A673 (cell line): ENCODE measurements around the gene DDAH1. TPM values are rescaled to one million over a fixed set of nuclear protein-coding genes. Genes with fewer than 3 reads are reported as not detected.

Experiments
- BruUV-seq: library from RNA; stranded (reverse); fragments of 400-500 nt; replicated peaks from 2 replicates; lab custom pipeline; 2021; lab: Mats Ljungman, UMichigan
- CTCF ChIA-PET: fragments of 300-600 bp; sonication (Branson Sonifier 250); formaldehyde crosslinking; loops from one replicate; lab custom pipeline; 2022; ENCODE audit warnings: antibody characterized with exemption; lab: Charles Lee
- POLR2A ChIA-PET: fragments of 300-600 bp; sonication (Branson Sonifier 250); formaldehyde crosslinking; loops from one replicate; lab custom pipeline; 2022; ENCODE audit warnings: antibody characterized with exemption; ENCODE audit not compliant: low non-redundant PET; lab: Charles Lee
- DNase-seq: peaks from one replicate; pipeline ENCODE4 v3.0.0-alpha.2; 2015; ENCODE audit warnings: low spot score
- H3K27ac ChIP-seq: fragments of 200-600 bp; sonication (generic); 2 replicates; pipeline ENCODE4 v1.5.1; 2016; ENCODE audit warnings: mixed run types, low read depth, mild to moderate bottlenecking, mixed read lengths, antibody characterized with exemption, low read length; ENCODE audit not compliant: poor library complexity, severe bottlenecking
- H3K27me3 ChIP-seq: fragments of 200-600 bp; sonication (generic); replicated peaks from 2 replicates; pipeline ENCODE4 v1.6.1; 2017; ENCODE audit warnings: mixed run types, low read depth, mild to moderate bottlenecking, mixed read lengths, antibody characterized with exemption, low read length; ENCODE audit not compliant: insufficient read depth, poor library complexity
- H3K36me3 ChIP-seq: fragments of 200-600 bp; sonication (generic); 2 replicates; pipeline ENCODE4 v1.6.1; 2016; ENCODE audit warnings: mixed run types, mild to moderate bottlenecking, mixed read lengths, antibody characterized with exemption, low read length; ENCODE audit not compliant: insufficient read depth, poor library complexity, severe bottlenecking
- H3K4me1 ChIP-seq: fragments of 200-600 bp; sonication (generic); 2 replicates; pipeline ENCODE4 v1.6.1; 2017; ENCODE audit warnings: mixed run types, mild to moderate bottlenecking, mixed read lengths, antibody characterized with exemption, low read length; ENCODE audit not compliant: insufficient read depth, poor library complexity, severe bottlenecking
- H3K4me3 ChIP-seq: fragments of 200-600 bp; sonication (generic); 2 replicates; pipeline ENCODE4 v1.5.1; 2016; ENCODE audit warnings: low read depth, mixed run types, mild to moderate bottlenecking, mixed read lengths, low read length; ENCODE audit not compliant: poor library complexity, severe bottlenecking
- H3K9me3 ChIP-seq: fragments of 200-600 bp; sonication (generic); 2 replicates; pipeline ENCODE4 v1.6.1; 2016; ENCODE audit warnings: mixed run types, low read depth, mild to moderate bottlenecking, mixed read lengths, antibody characterized with exemption, low read length; ENCODE audit not compliant: poor library complexity, severe bottlenecking
- CTCF ChIP-seq: fragments of 300-800, 200-600 bp; sonication (generic); conservative IDR thresholded peaks from 2 replicates; pipeline ENCODE4 v1.5.1; 2017; ENCODE audit warnings: low read depth, mild to moderate bottlenecking, antibody characterized with exemption, low read length, moderate library complexity, mixed read lengths
- EZH2 ChIP-seq: fragments of 200-600 bp; sonication (generic); IDR thresholded peaks from 2 replicates; pipeline ENCODE4 v1.6.1; 2017; ENCODE audit warnings: borderline replicate concordance, low read depth, mild to moderate bottlenecking, mixed read lengths, antibody characterized with exemption, low read length; ENCODE audit not compliant: poor library complexity, severe bottlenecking
- intact Hi-C: fragments of 100-400 bp; cut with micrococcal nuclease; formaldehyde crosslinking; loops from one replicate; pipeline ENCODE4 v1.10.0; 2022; ENCODE audit not compliant: unreplicated experiment
- total RNA-seq: library from RNA; stranded (reverse); gene quantifications from 2 replicates; pipeline ENCODE4 v1.2.3, GENCODE V29; 2021

DDAH1 gene
- total RNA-seq, 1 experiment from 2014 or later = 32.5 TPM

GRCh38 chr1:85445906-85446305, 19.1 kb downstream of the DDAH1 start:
- TF ChIP-seq EZH2 (no peak), CTCF (no peak)
- H3K27me3 ChIP-seq = no peaks in the 10 kb centered on the region
- BruUV-seq = no TSS peak
- no peaks in the 10 kb centered on the region for H3K36me3 ChIP-seq
- intact Hi-C loops = no loop called here
- H3K4me3 ChIP-seq = no peak overlapping the region
- POLR2A ChIA-PET = no interaction called here
- CTCF ChIA-PET = no interaction called here
- DNase-seq = no peak
- no peaks in the 10 kb centered on the region for H3K4me1 ChIP-seq
- no peak overlapping the region for H3K27ac ChIP-seq
- no peaks in the 10 kb centered on the region for H3K9me3 ChIP-seq

DNA sequence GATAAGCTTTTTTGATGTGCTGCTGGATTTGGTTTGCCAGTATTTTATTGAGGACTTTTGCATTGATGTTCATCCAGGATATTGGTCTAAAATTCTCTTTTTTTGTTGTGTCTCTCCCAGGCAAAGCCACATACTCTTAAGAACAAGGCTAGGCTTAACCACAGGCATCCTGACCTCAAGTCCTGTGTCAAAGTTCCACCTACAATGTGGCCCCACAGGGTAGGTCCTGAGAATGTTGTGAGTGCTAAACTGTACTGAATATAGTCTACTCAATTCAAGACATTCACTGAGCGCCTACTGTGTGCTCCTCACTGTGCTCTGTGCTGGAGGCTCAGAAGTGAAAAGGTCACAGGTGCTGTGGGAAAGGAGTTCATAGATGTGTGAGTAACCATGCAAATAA, 20.6 kb downstream of the DDAH1 start:
- no peak overlapping the region for H3K27ac ChIP-seq
- DNase-seq = no peak
- ChIA-PET CTCF (no interaction called here), POLR2A (no interaction called here)
- no peak overlapping the region for H3K4me3 ChIP-seq
- H3K27me3 ChIP-seq = no peaks in the 10 kb centered on the region
- no peak for TF ChIP-seq CTCF
- TF ChIP-seq EZH2 = no peak
- peaks cover 9% of the 10 kb centered on the region for H3K4me1 ChIP-seq
- intact Hi-C loops = no loop called here
- no TSS peak for BruUV-seq
- H3K36me3 ChIP-seq = no peaks in the 10 kb centered on the region
- H3K9me3 ChIP-seq = no peaks in the 10 kb centered on the region

DNA sequence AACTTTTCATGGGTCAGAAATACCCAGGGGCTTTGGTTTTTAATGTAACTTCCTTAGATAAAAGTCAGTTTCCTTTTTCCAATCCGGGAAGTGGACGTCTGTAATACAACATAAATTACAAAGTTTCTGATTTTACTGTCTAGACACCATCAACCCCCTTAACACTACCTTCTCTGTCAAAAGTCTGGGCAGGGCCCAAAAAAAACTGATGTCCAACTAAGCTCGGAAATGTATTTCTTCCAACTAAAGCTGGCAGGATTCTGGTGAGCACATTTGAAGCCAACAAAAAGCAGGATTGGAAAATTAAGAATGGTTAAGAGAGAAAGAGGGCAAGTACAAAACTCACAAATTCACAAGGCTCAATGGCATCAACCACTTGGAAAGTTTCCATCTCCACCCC, 24.3 kb downstream of the DDAH1 start:
- CTCF ChIA-PET = no interaction called here
- TF ChIP-seq CTCF = no peak
- no peak for TF ChIP-seq EZH2
- POLR2A ChIA-PET = no interaction called here
- H3K27ac ChIP-seq = no peak overlapping the region
- H3K4me1 ChIP-seq = peaks cover 31% of the 10 kb centered on the region
- no peak overlapping the region for H3K4me3 ChIP-seq
- no peaks in the 10 kb centered on the region for H3K27me3 ChIP-seq
- no peaks in the 10 kb centered on the region for H3K9me3 ChIP-seq
- no peaks in the 10 kb centered on the region for H3K36me3 ChIP-seq
- no peak for DNase-seq
- intact Hi-C loops = no loop called here
- BruUV-seq = no TSS peak
